ENCODE data around the gene CARD14. TPM values are rescaled to one million over a fixed set of nuclear protein-coding genes. Genes with fewer than 3 reads are reported as not detected.

Gene CARD14
- total RNA-seq, 1 donor from 2014 or later = 0.60 TPM

GRCh38 chr17:80244871-80245509 lies 75.2 kb downstream of the CARD14 start:
- Histone ChIP-seq H3K27ac (no peak overlapping the region), H3K4me2 (no peak overlapping the region), H3F3A (ENCODE audit: low read depth) (no peaks in the 10 kb centered on the region), H3K27me3 (no peaks in the 10 kb centered on the region), H3K4me1 (no peaks in the 10 kb centered on the region), H4K20me1 (ENCODE audit: low read depth) (no peaks in the 10 kb centered on the region), H3K36me3 (no peaks in the 10 kb centered on the region), H3K9me3 (ENCODE audit: low read depth) (no peaks in the 10 kb centered on the region), H3K9ac (no peak overlapping the region), H3K4me3 (no peak overlapping the region), H2AFZ (replicated peaks) (no peak overlapping the region), H3K79me2 (ENCODE audit: low read depth) (no peaks in the 10 kb centered on the region)
- DNase-seq (ENCODE audit: low spot score) = no peak
- Mint-ChIP-seq H3K27ac (peak overlapping the region; percentile 83), H3K4me3 (no peak overlapping the region), H3K9me3 (no peaks in the 10 kb centered on the region), H3K27me3 (ENCODE audit: insufficient read depth, low read depth) (peaks cover 4% of the 10 kb centered on the region), H3K36me3 (peaks cover 13% of the 10 kb centered on the region), H3K4me1 (no peaks in the 10 kb centered on the region)
- TF ChIP-seq EZH2 (IDR thresholded peaks at IDR 0.05) = no peak
- TF ChIP-seq, protein P1, sequence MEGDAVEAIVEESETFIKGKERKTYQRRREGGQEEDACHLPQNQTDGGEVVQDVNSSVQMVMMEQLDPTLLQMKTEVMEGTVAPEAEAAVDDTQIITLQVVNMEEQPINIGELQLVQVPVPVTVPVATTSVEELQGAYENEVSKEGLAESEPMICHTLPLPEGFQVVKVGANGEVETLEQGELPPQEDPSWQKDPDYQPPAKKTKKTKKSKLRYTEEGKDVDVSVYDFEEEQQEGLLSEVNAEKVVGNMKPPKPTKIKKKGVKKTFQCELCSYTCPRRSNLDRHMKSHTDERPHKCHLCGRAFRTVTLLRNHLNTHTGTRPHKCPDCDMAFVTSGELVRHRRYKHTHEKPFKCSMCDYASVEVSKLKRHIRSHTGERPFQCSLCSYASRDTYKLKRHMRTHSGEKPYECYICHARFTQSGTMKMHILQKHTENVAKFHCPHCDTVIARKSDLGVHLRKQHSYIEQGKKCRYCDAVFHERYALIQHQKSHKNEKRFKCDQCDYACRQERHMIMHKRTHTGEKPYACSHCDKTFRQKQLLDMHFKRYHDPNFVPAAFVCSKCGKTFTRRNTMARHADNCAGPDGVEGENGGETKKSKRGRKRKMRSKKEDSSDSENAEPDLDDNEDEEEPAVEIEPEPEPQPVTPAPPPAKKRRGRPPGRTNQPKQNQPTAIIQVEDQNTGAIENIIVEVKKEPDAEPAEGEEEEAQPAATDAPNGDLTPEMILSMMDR (IDR thresholded peaks at IDR 0.05) = no peak
- no peak for TF ChIP-seq EZH2phosphoT487 (IDR thresholded peaks at IDR 0.05)

DNA sequence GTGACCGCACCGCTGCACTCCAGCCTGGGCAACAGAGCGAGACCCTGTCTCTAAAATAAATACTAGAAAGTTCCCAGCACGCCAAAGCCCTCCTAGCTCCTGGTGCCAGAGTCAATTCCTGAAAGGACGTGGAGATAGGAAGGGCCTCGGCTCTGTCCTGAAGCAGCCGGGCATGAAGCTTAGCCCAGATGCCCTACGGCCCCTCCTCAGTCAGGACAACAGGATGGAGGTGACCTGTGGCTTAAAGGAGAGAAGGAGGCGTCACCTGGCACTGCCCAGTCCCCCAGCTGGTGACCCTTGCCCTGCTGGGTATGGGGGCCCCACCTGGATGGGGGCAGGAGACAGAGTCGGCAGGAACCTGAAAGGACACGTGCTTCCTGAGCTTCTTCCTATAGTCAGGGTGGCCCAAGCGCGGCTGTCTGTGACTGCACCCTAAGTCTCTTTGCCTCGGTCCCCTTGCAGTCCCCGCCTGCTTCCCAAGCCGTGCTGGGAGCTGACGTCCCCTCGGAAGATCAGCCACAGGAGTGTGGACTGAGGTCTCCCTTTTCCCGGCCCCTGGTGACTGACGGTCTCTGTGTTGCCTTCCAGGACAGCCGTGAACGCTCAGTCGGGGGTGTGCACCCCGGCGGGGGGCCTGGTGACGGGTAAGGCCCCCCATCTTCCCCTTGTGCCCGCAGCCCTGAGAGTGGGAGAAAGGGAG lies 75.9 kb downstream of the CARD14 start:
- TF ChIP-seq, protein P1 (IDR thresholded peaks at IDR 0.05) = no peak
- TF ChIP-seq EZH2 (IDR thresholded peaks at IDR 0.05) = no peak
- TF ChIP-seq EZH2phosphoT487 (IDR thresholded peaks at IDR 0.05) = no peak
- H3K27ac Mint-ChIP-seq = peak overlapping the region; percentile 83
- Histone ChIP-seq H3K9me3 (ENCODE audit: low read depth) (no peaks in the 10 kb centered on the region), H3K79me2 (ENCODE audit: low read depth) (no peaks in the 10 kb centered on the region), H3K9ac (no peak overlapping the region), H4K20me1 (ENCODE audit: low read depth) (no peaks in the 10 kb centered on the region), H3K4me1 (no peaks in the 10 kb centered on the region), H3K36me3 (no peaks in the 10 kb centered on the region), H3K27ac (no peak overlapping the region), H3F3A (ENCODE audit: low read depth) (no peaks in the 10 kb centered on the region), H2AFZ (replicated peaks) (no peak overlapping the region), H3K4me2 (no peak overlapping the region), H3K4me3 (no peak overlapping the region), H3K27me3 (no peaks in the 10 kb centered on the region)
- no peak for DNase-seq (ENCODE audit: low spot score)
- no peaks in the 10 kb centered on the region for H3K9me3 Mint-ChIP-seq
- H3K36me3 Mint-ChIP-seq = peaks cover 13% of the 10 kb centered on the region
- H3K4me1 Mint-ChIP-seq = no peaks in the 10 kb centered on the region
- H3K27me3 Mint-ChIP-seq (ENCODE audit: insufficient read depth, low read depth) = peaks cover 2% of the 10 kb centered on the region
- H3K4me3 Mint-ChIP-seq = no peak overlapping the region

- Histone ChIP-seq H3K4me3 (no peak overlapping the region), H3K9ac (no peak overlapping the region), H3F3A (ENCODE audit: low read depth) (no peaks in the 10 kb centered on the region), H2AFZ (replicated peaks) (no peak overlapping the region), H3K27me3 (no peaks in the 10 kb centered on the region), H3K4me2 (no peak overlapping the region), H4K20me1 (ENCODE audit: low read depth) (no peaks in the 10 kb centered on the region), H3K27ac (no peak overlapping the region), H3K36me3 (no peaks in the 10 kb centered on the region), H3K79me2 (ENCODE audit: low read depth) (no peaks in the 10 kb centered on the region), H3K9me3 (ENCODE audit: low read depth) (no peaks in the 10 kb centered on the region), H3K4me1 (no peaks in the 10 kb centered on the region)
- H3K9me3 Mint-ChIP-seq = no peaks in the 10 kb centered on the region
- H3K4me3 Mint-ChIP-seq = no peak overlapping the region
- H3K36me3 Mint-ChIP-seq = peaks cover 13% of the 10 kb centered on the region
- no peak overlapping the region for H3K27ac Mint-ChIP-seq
- no peak for DNase-seq (ENCODE audit: low spot score)
- TF ChIP-seq, protein P1 (IDR thresholded peaks at IDR 0.05) = no peak
- no peak for TF ChIP-seq EZH2 (IDR thresholded peaks at IDR 0.05)
- TF ChIP-seq EZH2phosphoT487 (IDR thresholded peaks at IDR 0.05) = no peak
- H3K27me3 Mint-ChIP-seq (ENCODE audit: insufficient read depth, low read depth) = peaks cover 2% of the 10 kb centered on the region
- H3K4me1 Mint-ChIP-seq = no peaks in the 10 kb centered on the region
These were observed 76.4 kb downstream of the CARD14 start for GRCh38 chr17:80246266-80246681.
